GM15510 (cell line): ENCODE data around the gene CDK5R1.

Experiments
- POLR2A ChIP-seq: IDR thresholded peaks from 3 replicates; pipeline ENCODE4 v1.6.1; 2011; ENCODE audit warnings: borderline replicate concordance; ENCODE audit not compliant: insufficient read length; ENCODE audit errors: extremely low read depth

The CDK5R1 gene

DNA sequence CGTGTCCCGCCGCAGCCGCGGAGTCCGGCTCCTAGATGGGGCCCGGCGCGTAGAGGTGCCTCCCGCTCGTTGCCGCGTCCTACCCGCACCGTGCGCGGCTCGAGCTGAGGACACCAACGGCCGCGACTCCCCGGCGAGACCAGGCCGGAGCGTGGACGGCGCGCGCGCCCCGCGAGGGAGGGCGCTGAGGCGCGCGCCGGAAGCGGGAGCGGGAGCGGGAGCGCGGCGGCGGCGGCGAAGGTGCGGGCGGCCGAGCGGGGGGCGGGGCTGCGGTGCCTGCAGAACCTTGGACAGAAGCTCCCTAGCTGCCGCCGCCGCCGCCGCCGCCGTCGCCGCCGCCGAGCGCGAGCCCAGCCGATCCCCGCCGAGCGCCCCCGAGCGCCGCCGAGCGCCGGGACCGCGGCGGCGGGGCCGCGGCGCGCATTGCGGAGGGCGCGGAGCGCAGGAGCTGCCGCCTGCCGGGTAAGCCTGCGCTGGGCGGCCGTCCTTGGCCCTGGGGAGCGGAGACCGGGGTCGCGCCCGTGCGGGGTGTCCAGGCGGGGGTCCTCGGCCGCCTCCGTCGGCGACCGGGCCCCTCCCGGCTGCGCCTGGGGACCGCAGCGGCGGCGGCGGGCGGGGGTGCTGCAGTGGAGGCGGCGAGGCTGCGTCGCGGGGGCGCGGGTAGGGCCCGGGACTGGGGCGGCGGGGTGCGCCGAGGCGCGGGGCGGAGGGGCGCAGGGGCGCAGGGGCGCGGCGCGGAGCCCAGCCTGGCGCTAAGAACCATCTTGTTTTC lies at the start of gene CDK5R1:
Gene CDK5R1, plus strand, starts transcription at position 293 of the 772 bp plus-strand sequence. CDS start 628 bp downstream, outside the sequence.
- peak; percentile 20 for TF ChIP-seq POLR2A

DNA sequence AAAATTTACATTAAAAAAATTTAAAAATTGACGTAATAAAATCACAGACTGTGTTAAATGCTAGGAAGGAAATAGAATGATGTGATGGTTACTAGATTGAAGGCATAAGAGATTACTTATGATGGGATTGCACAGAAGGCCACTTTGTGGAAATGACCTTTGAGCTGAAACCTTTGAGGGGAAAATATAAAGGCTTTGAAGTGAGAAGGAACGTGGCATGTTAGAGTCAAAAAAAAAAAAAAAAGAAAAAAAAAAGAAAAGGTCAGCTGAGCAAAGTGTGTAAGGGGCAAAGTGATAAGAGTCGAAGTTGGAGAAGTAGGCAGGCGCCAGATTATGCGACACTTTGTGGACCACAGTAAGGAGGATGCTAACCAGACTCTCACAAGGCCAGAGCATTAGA lies 46.1 kb upstream of the CDK5R1 start:
- no peak for TF ChIP-seq POLR2A

DNA sequence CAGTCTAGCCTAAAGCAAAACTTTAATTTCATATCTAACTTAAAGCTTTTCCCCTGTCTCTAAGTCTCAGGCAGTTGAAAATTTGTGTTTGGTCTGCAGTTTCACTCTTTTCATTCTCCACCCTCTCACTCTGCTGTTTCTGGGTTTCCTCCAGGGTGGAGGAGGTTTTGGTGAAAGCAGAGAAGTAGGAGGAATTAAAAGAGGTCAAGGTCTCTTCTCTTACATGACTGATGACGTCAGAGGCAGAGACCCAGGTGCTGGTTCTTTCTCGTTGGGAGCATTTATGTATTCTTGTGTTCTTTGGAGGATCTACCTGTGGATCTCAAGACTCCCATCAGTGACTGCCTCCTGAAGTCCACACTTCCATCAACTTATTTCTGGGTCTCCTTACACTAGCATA lies 44.9 kb upstream of the CDK5R1 start:
- TF ChIP-seq POLR2A, result no peak

DNA sequence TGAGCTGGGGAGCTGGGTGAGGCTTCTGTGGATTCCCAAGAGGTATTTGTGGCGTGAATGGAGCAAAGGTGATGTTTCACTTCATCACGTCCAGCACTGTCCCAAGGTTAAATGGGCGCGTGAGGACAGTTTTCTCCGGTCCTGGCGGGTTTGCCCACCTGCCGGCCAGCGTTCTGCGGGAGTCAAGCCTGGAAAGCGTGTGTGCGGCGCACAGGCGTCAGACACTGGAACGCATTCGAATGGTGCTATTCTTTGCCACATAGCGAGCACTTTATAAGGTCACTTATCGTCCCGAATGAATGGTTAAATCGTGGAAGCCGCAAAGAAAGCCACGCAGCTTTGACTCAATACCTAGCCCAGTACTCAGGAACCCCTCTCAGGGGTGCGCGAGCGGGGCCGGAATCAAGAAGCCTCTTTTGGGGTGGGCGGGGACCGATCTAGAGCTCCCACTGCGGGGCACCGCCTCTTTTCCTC lies 42.9 kb upstream of the CDK5R1 start:
- TF ChIP-seq POLR2A, result no peak

DNA sequence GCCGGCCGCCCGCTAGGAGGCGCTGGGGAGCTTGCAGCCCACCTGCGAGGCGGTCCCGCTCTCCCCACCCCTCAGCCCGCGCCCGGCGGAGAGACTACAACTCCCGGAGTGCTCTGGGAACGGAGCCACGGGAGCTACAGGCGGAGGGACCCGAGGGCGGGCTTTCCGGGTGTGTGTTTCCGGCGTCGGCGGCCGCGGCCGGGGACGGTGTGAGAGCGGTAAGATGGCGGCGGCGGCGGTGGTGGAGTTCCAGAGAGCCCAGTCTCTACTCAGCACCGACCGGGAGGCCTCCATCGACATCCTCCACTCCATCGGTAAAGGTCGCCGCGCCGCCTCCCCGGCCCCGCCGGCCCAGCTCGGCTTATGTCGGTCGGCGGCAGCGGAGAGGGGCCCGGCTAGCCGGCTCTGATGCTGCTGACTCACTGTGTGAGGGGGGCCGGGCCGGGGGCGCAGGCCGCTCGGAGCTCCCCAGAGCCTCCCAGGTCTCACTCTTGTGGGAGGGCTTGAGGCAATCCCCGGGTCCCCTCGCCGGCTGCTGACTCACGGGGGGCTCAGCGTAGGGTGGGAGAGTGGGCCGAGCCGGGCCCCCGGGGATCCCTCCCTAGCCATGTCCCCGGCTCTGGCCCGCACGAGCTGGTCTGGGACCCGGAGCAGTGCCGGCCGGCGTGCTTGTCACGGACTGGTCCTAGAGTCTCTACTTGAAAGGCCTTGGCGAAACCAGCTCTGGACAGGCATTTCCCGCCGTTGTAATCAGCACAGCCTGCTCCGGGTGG lies 42.3 kb upstream of the CDK5R1 start, which contains the start of gene PSMD11:
Gene PSMD11, plus strand, starts transcription at position 210 of the 773 bp plus-strand sequence. Its CDS starts 14 bp downstream, at position 224.
- peak; percentile 72 for TF ChIP-seq POLR2A

DNA sequence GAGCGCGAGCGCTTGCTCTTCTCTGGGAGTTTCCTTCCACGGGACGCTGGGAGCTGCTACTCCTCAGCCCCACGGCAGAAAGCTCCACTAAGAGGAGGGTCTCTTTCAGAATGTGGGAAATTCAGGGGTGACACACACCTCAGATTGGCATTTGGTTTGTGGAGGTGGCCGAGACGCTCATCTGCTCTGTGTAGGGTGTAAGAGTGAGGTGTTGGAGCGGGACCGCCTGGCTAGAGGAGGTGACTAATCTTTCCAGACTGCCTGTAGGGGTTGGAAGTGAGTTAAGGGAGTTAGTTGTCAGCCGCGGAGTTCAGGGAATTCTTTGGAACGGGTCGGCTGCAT lies 41.7 kb upstream of the CDK5R1 start:
- no peak for TF ChIP-seq POLR2A

DNA sequence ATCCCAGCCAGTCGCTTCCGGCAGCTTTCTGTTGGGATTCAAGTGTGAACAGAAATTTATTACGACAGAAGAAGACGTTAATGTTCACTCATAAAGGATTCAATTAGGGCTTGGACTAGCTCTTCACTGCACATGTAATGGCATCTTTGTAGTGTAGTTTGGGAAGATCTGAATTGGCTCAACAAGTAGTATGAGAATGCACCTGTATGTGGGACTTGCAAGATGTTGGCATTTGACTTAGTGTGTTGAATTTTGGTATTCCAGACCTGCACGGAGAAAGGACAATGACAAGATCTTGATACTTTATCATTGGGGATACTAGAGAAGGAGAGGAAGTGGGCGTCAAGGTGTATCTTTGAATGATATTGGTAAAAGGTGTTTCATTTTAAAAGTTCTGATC lies 41.3 kb upstream of the CDK5R1 start:
- TF ChIP-seq POLR2A, result no peak

DNA sequence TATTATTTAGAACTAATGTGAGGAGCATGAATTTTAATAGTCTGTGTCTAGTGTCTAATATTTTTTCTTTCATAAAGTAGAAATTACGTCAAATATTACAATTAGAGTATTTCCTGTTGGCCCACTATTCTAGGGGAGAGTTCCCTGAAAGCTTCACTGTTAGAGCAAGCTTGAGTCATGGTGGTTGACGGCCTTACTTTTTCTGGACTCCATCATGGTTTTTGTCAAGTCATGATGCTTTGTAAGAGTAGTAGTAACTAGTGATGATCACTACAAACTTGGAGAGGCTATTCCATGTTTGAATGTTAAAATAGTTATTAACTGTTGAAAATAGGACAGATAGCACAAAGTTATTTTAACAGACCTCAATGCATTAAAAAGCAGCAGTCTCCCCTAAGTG lies 40.8 kb upstream of the CDK5R1 start:
- TF ChIP-seq POLR2A, result no peak

DNA sequence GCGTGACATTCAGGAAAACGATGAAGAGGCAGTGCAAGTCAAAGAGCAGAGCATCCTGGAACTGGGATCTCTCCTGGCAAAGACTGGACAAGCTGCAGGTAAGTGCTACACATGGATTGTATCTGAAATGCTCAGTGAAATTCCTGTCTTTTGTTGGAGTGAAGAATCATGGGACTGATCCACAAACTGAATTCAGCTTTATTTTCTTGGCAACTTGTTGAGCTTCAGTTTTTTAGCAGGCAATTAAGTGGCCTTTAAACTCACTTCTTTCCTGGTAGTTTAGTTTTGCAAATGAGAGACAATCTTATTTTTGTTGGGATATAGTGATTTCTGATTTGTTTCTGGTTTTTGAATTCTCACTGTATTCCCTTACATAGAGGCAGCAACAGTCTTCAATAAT lies 39.8 kb upstream of the CDK5R1 start:
- no peak for TF ChIP-seq POLR2A

DNA sequence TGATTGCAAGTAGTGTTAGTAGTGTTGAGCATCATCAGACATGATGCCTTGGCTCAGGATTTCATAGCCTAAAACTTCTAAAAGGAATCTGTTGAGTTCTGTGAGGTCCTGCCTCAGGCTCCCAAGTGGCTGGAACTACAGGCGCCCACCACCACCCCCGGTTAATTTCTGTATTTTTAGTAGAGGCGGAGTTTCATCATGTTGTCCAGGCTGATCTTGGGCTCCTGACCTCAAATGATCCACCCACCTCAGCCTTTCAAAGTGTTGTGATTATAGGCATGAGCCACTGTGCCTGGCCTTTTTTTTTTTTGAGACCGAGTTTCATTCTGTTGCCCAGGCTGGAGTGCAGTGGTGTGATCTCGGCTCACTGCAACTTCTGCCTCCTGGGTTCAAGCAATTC lies 36.8 kb upstream of the CDK5R1 start:
- no peak for TF ChIP-seq POLR2A

DNA sequence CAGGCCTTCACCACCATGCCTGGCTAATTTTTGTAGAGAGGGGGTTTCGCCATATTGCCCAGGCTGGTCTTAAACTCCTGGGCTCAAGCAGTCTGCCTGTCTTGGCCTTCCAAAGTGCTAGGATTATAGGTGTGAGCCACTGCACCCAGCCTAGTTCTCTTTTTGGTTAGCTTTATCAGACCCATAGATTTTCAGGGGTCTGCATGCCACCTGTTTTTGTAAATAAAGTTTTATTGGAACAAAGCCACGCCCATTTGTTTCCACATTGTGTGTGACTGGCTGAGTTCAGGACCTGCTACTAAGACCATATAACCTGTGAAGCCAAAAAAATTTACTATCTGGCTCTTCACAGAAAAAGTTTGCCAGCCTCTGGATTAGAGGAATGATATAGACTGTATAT lies 34.9 kb upstream of the CDK5R1 start:
- no peak for TF ChIP-seq POLR2A

DNA sequence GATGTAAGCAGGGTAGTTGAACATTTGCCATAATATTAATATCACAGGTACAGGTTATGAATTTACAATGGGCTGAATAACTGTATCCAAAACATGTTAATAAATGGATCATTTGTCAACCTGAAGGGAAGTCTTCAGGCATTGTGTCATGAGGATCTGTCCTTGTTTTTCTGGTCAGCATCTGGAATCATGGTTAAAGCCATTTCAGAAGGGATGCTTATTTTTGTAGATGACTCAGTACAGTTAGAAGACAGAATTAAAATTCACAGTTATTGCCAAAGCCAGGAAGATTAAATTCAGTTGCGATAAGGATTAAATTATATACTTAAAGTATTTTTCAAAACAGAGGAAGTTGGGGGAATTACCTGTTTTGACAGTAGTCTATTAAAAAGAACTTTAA lies 34.5 kb upstream of the CDK5R1 start:
- TF ChIP-seq POLR2A, result no peak

DNA sequence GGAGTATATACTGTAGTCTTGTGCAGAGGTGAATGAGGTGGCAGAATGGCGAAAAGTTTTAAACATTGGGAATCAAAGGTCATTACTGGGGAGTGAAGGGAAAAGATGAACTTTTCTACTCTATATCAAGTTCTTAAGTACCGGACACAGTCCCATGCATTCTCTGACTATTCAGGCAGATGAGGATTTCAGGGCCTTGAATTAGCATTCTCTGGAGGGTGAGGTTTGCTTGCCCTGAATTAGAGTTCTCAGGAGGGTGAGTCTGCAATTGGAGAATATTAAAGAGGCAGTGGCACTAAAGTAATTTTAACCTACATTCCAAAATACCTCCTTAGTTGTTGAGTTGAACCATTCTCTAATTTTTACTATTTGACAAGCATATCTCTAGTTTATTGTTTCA lies 33.4 kb upstream of the CDK5R1 start:
- TF ChIP-seq POLR2A, result no peak

DNA sequence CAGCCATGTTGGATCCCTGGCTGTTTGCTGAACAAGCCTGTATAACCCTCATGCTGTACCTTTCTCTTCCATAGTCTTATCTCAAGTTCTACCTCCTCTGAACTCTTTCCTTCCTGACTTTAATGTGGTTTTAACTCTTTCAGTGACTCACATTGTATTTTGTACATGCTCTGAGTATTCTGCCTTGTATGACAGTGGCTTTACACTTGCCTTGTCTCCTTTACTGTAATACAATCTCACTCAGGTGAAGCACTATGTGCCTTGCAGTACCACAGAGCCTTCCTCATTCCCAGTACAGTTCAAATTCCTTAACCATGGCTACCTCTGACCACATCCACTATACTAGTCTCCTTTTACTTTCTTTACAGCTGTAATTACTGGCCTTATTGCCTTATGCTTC lies 28.4 kb upstream of the CDK5R1 start:
- TF ChIP-seq POLR2A, result no peak

DNA sequence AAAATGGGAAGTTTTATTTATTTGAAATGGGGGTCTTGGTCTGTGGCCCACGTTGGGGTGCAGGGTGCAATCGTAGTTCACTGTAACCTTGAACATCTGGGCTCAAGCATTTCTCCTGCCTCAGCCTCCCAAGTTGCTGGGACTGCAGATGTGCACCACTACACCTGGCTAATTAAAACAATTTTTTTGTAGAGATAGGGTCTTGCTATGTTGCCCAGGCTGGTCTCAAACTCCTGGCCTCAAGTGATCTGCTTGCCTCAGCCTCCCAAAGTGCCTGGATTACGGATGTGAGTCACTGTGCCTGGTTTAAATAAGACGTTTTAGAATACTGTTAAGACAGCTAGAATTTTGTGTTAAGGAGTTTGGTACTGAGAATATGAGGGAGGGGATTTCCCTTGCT lies 26.7 kb upstream of the CDK5R1 start:
- TF ChIP-seq POLR2A, result no peak

DNA sequence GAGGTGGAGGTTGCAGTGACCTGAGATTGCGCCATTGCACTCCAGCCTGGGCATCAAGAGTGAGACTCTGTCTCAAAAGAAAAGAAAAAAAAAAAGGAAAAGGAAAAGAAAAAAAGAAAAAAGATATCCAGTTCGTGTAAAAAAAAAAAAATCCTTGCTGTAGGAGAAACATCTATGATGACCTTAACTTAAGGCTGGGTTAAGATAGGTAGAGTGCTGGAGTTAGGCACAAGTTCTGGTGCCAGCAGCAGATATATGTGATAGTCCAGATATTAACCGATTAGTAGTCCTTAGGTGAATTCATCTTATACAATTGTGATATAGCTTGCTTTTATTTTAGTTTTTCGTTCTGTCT lies 25.3 kb upstream of the CDK5R1 start:
- no peak for TF ChIP-seq POLR2A

DNA sequence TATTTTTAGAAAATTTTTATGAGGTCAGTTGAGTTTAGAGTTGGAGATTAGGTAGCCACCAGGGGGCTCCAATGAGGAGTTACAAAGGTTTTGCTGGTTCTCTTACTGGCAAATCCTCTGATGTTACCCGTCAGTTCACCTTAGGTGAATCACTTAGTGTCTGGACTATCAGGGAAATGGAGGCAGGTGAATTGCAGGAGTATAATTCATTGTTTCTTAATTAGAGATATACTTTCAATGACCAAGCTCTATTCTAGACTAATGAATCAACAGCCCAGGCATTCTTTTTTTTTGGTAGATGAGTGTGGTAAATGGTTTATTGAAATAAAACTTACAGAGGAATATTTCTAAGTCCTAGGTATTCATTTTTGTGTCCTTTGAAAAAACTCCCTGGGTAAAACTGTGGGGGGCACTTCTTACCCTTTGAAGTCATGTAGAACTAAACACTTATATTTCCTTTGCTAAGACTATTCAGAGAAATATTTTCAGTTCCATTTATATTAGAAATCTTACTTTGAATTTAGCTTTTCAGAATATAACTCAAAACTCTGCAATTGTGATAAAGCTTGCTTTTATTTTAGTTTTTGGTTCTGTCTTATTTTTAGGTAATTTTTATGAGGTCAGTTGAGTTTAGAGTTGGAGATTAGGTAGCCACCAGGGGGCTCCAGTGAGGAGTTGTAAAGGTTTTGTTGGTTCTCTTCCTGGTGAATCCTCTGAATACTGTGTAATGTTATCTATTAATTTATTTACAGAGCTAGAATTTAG lies 24.8 kb upstream of the CDK5R1 start:
- no peak for TF ChIP-seq POLR2A
